ENCODE results near the gene DOK5.

Gene DOK5

DNA sequence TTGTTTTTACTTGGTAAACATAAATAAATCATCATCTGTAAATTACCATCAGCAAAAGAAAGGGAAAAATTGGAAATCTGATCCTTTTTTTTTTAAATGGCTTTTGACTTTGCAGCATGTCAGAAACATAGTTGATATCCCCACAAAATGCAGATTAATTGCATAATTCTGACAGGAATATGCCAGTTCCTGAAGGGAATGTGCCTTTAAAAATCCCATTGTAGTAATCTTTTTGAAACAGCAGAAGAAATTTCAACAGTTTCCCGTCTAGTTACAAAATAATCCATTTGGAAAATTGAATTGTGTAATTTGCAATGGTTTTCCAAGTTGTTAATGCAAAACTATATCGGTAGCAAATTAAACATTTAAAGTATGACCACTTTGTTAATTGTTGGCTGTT is 95.2 kb downstream of the DOK5 start:
- H3K36me3 ChIP-seq (replicated peaks; ENCODE audit: insufficient read depth, low read length), result no peaks in the 10 kb centered on the region
- H3K27me3 ChIP-seq (replicated peaks; ENCODE audit: insufficient read depth, low read length), result no peaks in the 10 kb centered on the region
- no peak for DNase-seq
- no peaks in the 10 kb centered on the region for H3K9me2 ChIP-seq (replicated peaks; ENCODE audit: insufficient read depth, low read length)
- H3K9ac ChIP-seq (ENCODE audit: low read length), result no peak overlapping the region
- no peak overlapping the region for H3K4me3 ChIP-seq (ENCODE audit: low read length)
- peaks cover 9% of the 10 kb centered on the region for H3K4me1 ChIP-seq (ENCODE audit: low read length)
- H3K4me2 ChIP-seq (ENCODE audit: low read depth, low read length), result no peak overlapping the region
- no peaks in the 10 kb centered on the region for H3K79me2 ChIP-seq (ENCODE audit: low read length)
- TF ChIP-seq, protein P1, sequence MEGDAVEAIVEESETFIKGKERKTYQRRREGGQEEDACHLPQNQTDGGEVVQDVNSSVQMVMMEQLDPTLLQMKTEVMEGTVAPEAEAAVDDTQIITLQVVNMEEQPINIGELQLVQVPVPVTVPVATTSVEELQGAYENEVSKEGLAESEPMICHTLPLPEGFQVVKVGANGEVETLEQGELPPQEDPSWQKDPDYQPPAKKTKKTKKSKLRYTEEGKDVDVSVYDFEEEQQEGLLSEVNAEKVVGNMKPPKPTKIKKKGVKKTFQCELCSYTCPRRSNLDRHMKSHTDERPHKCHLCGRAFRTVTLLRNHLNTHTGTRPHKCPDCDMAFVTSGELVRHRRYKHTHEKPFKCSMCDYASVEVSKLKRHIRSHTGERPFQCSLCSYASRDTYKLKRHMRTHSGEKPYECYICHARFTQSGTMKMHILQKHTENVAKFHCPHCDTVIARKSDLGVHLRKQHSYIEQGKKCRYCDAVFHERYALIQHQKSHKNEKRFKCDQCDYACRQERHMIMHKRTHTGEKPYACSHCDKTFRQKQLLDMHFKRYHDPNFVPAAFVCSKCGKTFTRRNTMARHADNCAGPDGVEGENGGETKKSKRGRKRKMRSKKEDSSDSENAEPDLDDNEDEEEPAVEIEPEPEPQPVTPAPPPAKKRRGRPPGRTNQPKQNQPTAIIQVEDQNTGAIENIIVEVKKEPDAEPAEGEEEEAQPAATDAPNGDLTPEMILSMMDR (IDR thresholded peaks at IDR 0.05; ENCODE audit: low read length), result no peak
- TF ChIP-seq EZH2phosphoT487 (IDR thresholded peaks at IDR 0.05; ENCODE audit: low read length) (no peak), EZH2 (optimal IDR thresholded peaks at IDR 0.05; ENCODE audit: low read depth, low read length) (no peak)
- H2AFZ ChIP-seq (ENCODE audit: low read length), result no peak overlapping the region
- H3K9me3 ChIP-seq (replicated peaks; ENCODE audit: insufficient read depth, low read length), result no peaks in the 10 kb centered on the region
- no peak overlapping the region for H3K27ac ChIP-seq (ENCODE audit: low read length)
- no peaks in the 10 kb centered on the region for H4K20me1 ChIP-seq (ENCODE audit: insufficient read depth, low read length)
- peaks cover under 1% of the 10 kb centered on the region for H3F3A ChIP-seq (ENCODE audit: insufficient read depth, low read length)

GRCh38 chr20:54572665-54573435 is 97.5 kb downstream of the DOK5 start:
- no peaks in the 10 kb centered on the region for H3K27me3 ChIP-seq (replicated peaks; ENCODE audit: insufficient read depth, low read length)
- DNase-seq, result no peak
- no peaks in the 10 kb centered on the region for H3K9me3 ChIP-seq (replicated peaks; ENCODE audit: insufficient read depth, low read length)
- no peak overlapping the region for H3K4me2 ChIP-seq (ENCODE audit: low read depth, low read length)
- H3K4me1 ChIP-seq (ENCODE audit: low read length), result no peaks in the 10 kb centered on the region
- no peaks in the 10 kb centered on the region for H4K20me1 ChIP-seq (ENCODE audit: insufficient read depth, low read length)
- H2AFZ ChIP-seq (ENCODE audit: low read length), result no peak overlapping the region
- no peak overlapping the region for H3K4me3 ChIP-seq (ENCODE audit: low read length)
- H3F3A ChIP-seq (ENCODE audit: insufficient read depth, low read length), result no peaks in the 10 kb centered on the region
- no peak overlapping the region for H3K27ac ChIP-seq (ENCODE audit: low read length)
- TF ChIP-seq EZH2phosphoT487 (IDR thresholded peaks at IDR 0.05; ENCODE audit: low read length) (no peak), EZH2 (optimal IDR thresholded peaks at IDR 0.05; ENCODE audit: low read depth, low read length) (no peak)
- TF ChIP-seq, protein P1 (IDR thresholded peaks at IDR 0.05; ENCODE audit: low read length), result no peak
- H3K9me2 ChIP-seq (replicated peaks; ENCODE audit: insufficient read depth, low read length), result no peaks in the 10 kb centered on the region
- H3K36me3 ChIP-seq (replicated peaks; ENCODE audit: insufficient read depth, low read length), result no peaks in the 10 kb centered on the region
- H3K79me2 ChIP-seq (ENCODE audit: low read length), result no peaks in the 10 kb centered on the region
- no peak overlapping the region for H3K9ac ChIP-seq (ENCODE audit: low read length)

GRCh38 chr20:54573838-54574237 is 98.4 kb downstream of the DOK5 start:
- H3K27me3 ChIP-seq (replicated peaks; ENCODE audit: insufficient read depth, low read length), result no peaks in the 10 kb centered on the region
- no peak overlapping the region for H3K4me3 ChIP-seq (ENCODE audit: low read length)
- H3K79me2 ChIP-seq (ENCODE audit: low read length), result no peaks in the 10 kb centered on the region
- no peaks in the 10 kb centered on the region for H3F3A ChIP-seq (ENCODE audit: insufficient read depth, low read length)
- H3K4me1 ChIP-seq (ENCODE audit: low read length), result no peaks in the 10 kb centered on the region
- H2AFZ ChIP-seq (ENCODE audit: low read length), result no peak overlapping the region
- no peak overlapping the region for H3K4me2 ChIP-seq (ENCODE audit: low read depth, low read length)
- no peaks in the 10 kb centered on the region for H3K9me3 ChIP-seq (replicated peaks; ENCODE audit: insufficient read depth, low read length)
- H3K9ac ChIP-seq (ENCODE audit: low read length), result no peak overlapping the region
- TF ChIP-seq, protein P1 (IDR thresholded peaks at IDR 0.05; ENCODE audit: low read length), result no peak
- no peaks in the 10 kb centered on the region for H4K20me1 ChIP-seq (ENCODE audit: insufficient read depth, low read length)
- no peaks in the 10 kb centered on the region for H3K9me2 ChIP-seq (replicated peaks; ENCODE audit: insufficient read depth, low read length)
- H3K27ac ChIP-seq (ENCODE audit: low read length), result no peak overlapping the region
- no peaks in the 10 kb centered on the region for H3K36me3 ChIP-seq (replicated peaks; ENCODE audit: insufficient read depth, low read length)
- DNase-seq, result no peak
